Measurements from ENCODE around the gene ADAM17. TPM values are rescaled to one million over a fixed set of nuclear protein-coding genes. Genes with fewer than 3 reads are reported as not detected.
"Not testable (repeated sequence)": the region's sequence is repeated elsewhere in the genome, so short reads cannot be mapped to it uniquely, and the experiment has no call there.

The ADAM17 gene
- total and polyA plus RNA-seq, 2 of the 8 experiments (the other 6 are each of a cell fraction or from before 2014, with no cell fraction given) = 6.5 to 23.5 TPM

- TF ChIP-seq ASH2L (IDR thresholded peaks at IDR 0.05; ENCODE audit: low read length) = no peak
- TF ChIP-seq E2F6 (IDR thresholded peaks at IDR 0.05) = no peak
- no peak for TF ChIP-seq RBBP5 (IDR thresholded peaks at IDR 0.05; ENCODE audit: borderline replicate concordance, low read depth, low read length)
- no peak for TF ChIP-seq KDM5A (IDR thresholded peaks at IDR 0.05; ENCODE audit: low read length)
Observed at GRCh38 chr2:9595746-9596145, 40.1 kb upstream of the ADAM17 start (continued).

GRCh38 chr2:9595256-9595655 is 39.6 kb upstream of the ADAM17 start:
- not testable (repeated sequence) for H3K4me3 ChIP-seq (ENCODE audit: extremely low read depth in 1 of 4, insufficient read depth in 2 of 4, low read depth in 3 of 4, low read length in 4 of 4); H3K23me2 ChIP-seq (ENCODE audit: low read depth, low read length); H2BK15ac ChIP-seq (ENCODE audit: low read length); H2BK12ac ChIP-seq (ENCODE audit: low read depth, low read length); H3K9me3 ChIP-seq (ENCODE audit: insufficient read depth in 2 of 2, low read depth in 1 of 2, low read length in 1 of 2); H4K5ac ChIP-seq (ENCODE audit: insufficient read length, low read depth, low read length); H3K27me3 ChIP-seq (replicated peaks in 1 of 4; ENCODE audit: control insufficient read depth in 3 of 4, extremely low read depth in 1 of 4, insufficient read depth in 3 of 4, low read length in 3 of 4); H2BK120ac ChIP-seq (replicated peaks; ENCODE audit: low read depth, low read length); H2AFZ ChIP-seq (ENCODE audit: low read length); DNase-seq (ENCODE audit: low read depth in 1 of 2, low spot score in 2 of 2); H3K4me2 ChIP-seq (ENCODE audit: insufficient read depth in 1 of 2, low read depth in 2 of 2, low read length in 2 of 2); H4K91ac ChIP-seq (replicated peaks; ENCODE audit: insufficient read length, low read length); H3K4me1 ChIP-seq (replicated peaks in 1 of 4; ENCODE audit: control insufficient read depth in 3 of 4, insufficient read depth in 4 of 4, low read length in 3 of 4); H2BK20ac ChIP-seq (ENCODE audit: low read length); H3K9ac ChIP-seq (replicated peaks in 1 of 4; ENCODE audit: extremely low read depth in 1 of 4, low read depth in 3 of 4, low read length in 3 of 4); H3K18ac ChIP-seq (ENCODE audit: extremely low read depth, low read length); FAIRE-seq; H2BK5ac ChIP-seq (ENCODE audit: low read depth, low read length); H3K14ac ChIP-seq (ENCODE audit: insufficient read length); H3K56ac ChIP-seq (replicated peaks; ENCODE audit: insufficient read length, low read depth, low read length); H3K4ac ChIP-seq (replicated peaks; ENCODE audit: insufficient read length, low read depth, low read length); H3K23ac ChIP-seq (ENCODE audit: insufficient read length); H3K27ac ChIP-seq (ENCODE audit: low read depth, low read length); H4K20me1 ChIP-seq (replicated peaks in 1 of 2; ENCODE audit: control insufficient read depth in 1 of 2, insufficient read depth in 2 of 2, low read length in 2 of 2); H2AK5ac ChIP-seq (ENCODE audit: low read depth, low read length); H4K8ac ChIP-seq (ENCODE audit: extremely low read depth, insufficient read depth, low read length); H3K79me1 ChIP-seq (ENCODE audit: low read depth, low read length)
- ChIA-PET POLR2A (ENCODE audit: partially characterized antibody) (interaction anchor here (0.8 to 1.3 kb wide), 3 partner anchors 10 to 36 kb away, joined by 3 read pairs; partner anchors contain the start of gene YWHAQ), CTCF (ENCODE audit: partially characterized antibody) (interaction anchor here (0.7 to 1.4 kb wide), 4 partner anchors 16 to 60 kb away, joined by 3 to 5 read pairs (median 4); no protein-coding TSS in a partner anchor)
- peaks cover 15 to 91% of the 10 kb centered on the region in 2 experiments for H3K79me2 ChIP-seq (ENCODE audit: control insufficient read depth in 1 of 2, insufficient read depth in 2 of 2, low read length in 2 of 2)
- H3K36me3 ChIP-seq (ENCODE audit: control insufficient read depth in 2 of 4, insufficient read depth in 4 of 4, low read length in 3 of 4) = peaks cover 0 to 36% (median 16%) of the 10 kb centered on the region in 4 experiments; a peak in 5 of 8 replicates
- 94% methylated on average over 6 of the region's 6 CpGs; no CpG with 5 or more reads in 1 of the 2 experiments for WGBS, 2 experiments (ENCODE audit: extremely low coverage in 1 of 2, insufficient coverage in 1 of 2, insufficient read length in 1 of 2, insufficient replicate concordance in 2 of 2, low coverage in 1 of 2, low lambda C conversion rate in 2 of 2, missing lambda C conversion rate in 1 of 2)

Data from H1 (cell line).